HepG2 (cell line): Measurements from ENCODE around the gene FAH. TPM values are rescaled to one million over a fixed set of nuclear protein-coding genes. Genes with fewer than 3 reads are reported as not detected.

Source experiments
- ATAC-seq: fragments of 200-7000 bp; cut with Tn5 transposase; 3 replicates; pipeline ENCODE4 v1.9.1; 2020; ENCODE audit warnings: mild to moderate bottlenecking, moderate library complexity
- BruUV-seq: library from RNA; stranded (reverse); fragments of 400-500 nt; replicated peaks from 2 replicates; lab custom pipeline; 2021; lab: Mats Ljungman, UMichigan
- CTCF ChIA-PET: fragments of 300-600 bp; formaldehyde crosslinking; extraction: SDS; loops from one replicate; lab custom pipeline; 2021; ENCODE audit warnings: low total read pairs, inconsistent platforms, low intra/inter-chr PET ratio; lab: Yijun Ruan, JAX
- POLR2A ChIA-PET: fragments of 350-600 bp; sonication (Branson Sonifier 250); formaldehyde crosslinking; loops from one replicate; lab custom pipeline; 2020; ENCODE audit warnings: antibody characterized with exemption, inconsistent platforms; lab: Yijun Ruan, JAX
- DNase-seq: peaks from one replicate; pipeline ENCODE4 v3.0.0-alpha.2; 2015; ENCODE audit warnings: low spot score
- FAIRE-seq: peaks from 3 replicates; lab custom pipeline; 2011; peaks lifted over from hg19 to GRCh38; lab: Jason Lieb, UNC
- H2AFZ ChIP-seq: one replicate; pipeline ENCODE4 v1.6.1; 2011; ENCODE audit warnings: low read length, inconsistent platforms
- H3K27ac ChIP-seq: fragments of 300-600 bp; 3 replicates; pipeline ENCODE4 v1.8.0; 2011; ENCODE audit warnings: mixed run types, mild to moderate bottlenecking, mixed read lengths, low read length, inconsistent platforms; ENCODE audit not compliant: insufficient read depth; ENCODE audit errors: extremely low read length
- H3K27me3 ChIP-seq, 2 experiments: fragments of 200-600 bp in 1 of 2; 2 replicates in 1 of 2; 3 replicates in 1 of 2; pipeline versions ENCODE4 v1.6.0 to v1.8.0; 2011; ENCODE audit warnings: low read length in 2 of 2, mild to moderate bottlenecking in 2 of 2, moderate library complexity in 2 of 2, inconsistent platforms in 1 of 2; ENCODE audit not compliant: insufficient read depth in 2 of 2, control insufficient read depth in 1 of 2
- H3K36me3 ChIP-seq, 2 experiments: fragments of 200-600 bp in 1 of 2; replicated peaks in 1 of 2; 2 replicates in 1 of 2; 3 replicates in 1 of 2; pipeline versions ENCODE4 v1.5.1 to v1.8.0; 2011; ENCODE audit warnings: low read length in 2 of 2, inconsistent platforms in 1 of 2; ENCODE audit not compliant: insufficient read depth in 2 of 2, control insufficient read depth in 1 of 2
- H3K4me1 ChIP-seq: 2 replicates; pipeline ENCODE4 v1.5.1; 2012; ENCODE audit warnings: low read length, inconsistent platforms; ENCODE audit not compliant: insufficient read depth
- H3K4me2 ChIP-seq: 2 replicates; pipeline ENCODE4 v1.6.0; 2011; ENCODE audit warnings: low read depth, low read length, inconsistent platforms
- H3K4me3 ChIP-seq, 3 experiments: fragments of 200-600 bp in 1 of 3; sonication (generic), shearing (Covaris generic) in 1 of 3; replicated peaks in 1 of 3; 2 replicates each; pipeline ENCODE4 v1.5.1; 2011 to 2016; ENCODE audit warnings: low read length in 3 of 3, inconsistent platforms in 2 of 3, low read depth in 2 of 3, mild to moderate bottlenecking in 2 of 3, control low read depth in 1 of 3, mixed read lengths in 1 of 3; ENCODE audit not compliant: insufficient read depth in 1 of 3
- H3K79me2 ChIP-seq: one replicate; pipeline ENCODE4 v1.6.1; 2011; ENCODE audit warnings: low read length, inconsistent platforms; ENCODE audit not compliant: insufficient read depth
- H3K9ac ChIP-seq: 2 replicates; pipeline ENCODE4 v1.6.0; 2011; ENCODE audit warnings: mild to moderate bottlenecking, low read depth, low read length, inconsistent platforms; ENCODE audit not compliant: insufficient read depth
- H3K9me3 ChIP-seq: 2 replicates; pipeline ENCODE4 v1.5.1; 2012; ENCODE audit warnings: mild to moderate bottlenecking, low read length
- H4K20me1 ChIP-seq: 2 replicates; pipeline ENCODE4 v1.6.0; 2011; ENCODE audit warnings: inconsistent platforms, mild to moderate bottlenecking, low read length, moderate library complexity; ENCODE audit not compliant: insufficient read depth
- BRD4 ChIP-seq: sonication (generic); formaldehyde crosslinking; IDR thresholded peaks from 2 replicates; pipeline ENCODE4 v1.4.0; 2020; ENCODE audit warnings: missing genetic modification reagents
- FOXM1 ChIP-seq: sonication (generic); formaldehyde crosslinking; IDR thresholded peaks from 2 replicates; pipeline ENCODE4 v1.5.0; 2020; ENCODE audit warnings: missing genetic modification reagents
- GATAD2A ChIP-seq: IDR thresholded peaks from 2 replicates; pipeline ENCODE4 v1.6.1; 2016
- POLR2A ChIP-seq, 2 experiments: IDR thresholded peaks; 2 replicates each; pipeline ENCODE4 v1.6.1; 2011; ENCODE audit warnings: low read depth in 2 of 2, low read length in 2 of 2, mild to moderate bottlenecking in 1 of 2, moderate library complexity in 1 of 2; ENCODE audit not compliant: insufficient read depth in 1 of 2
- TCF7L2 ChIP-seq: IDR thresholded peaks from 2 replicates; pipeline ENCODE4 v1.6.1; 2011; ENCODE audit warnings: mild to moderate bottlenecking, low read depth, low read length, moderate library complexity
- ZNF20 ChIP-seq: sonication (generic); formaldehyde crosslinking; IDR thresholded peaks from 2 replicates; pipeline ENCODE4 v1.4.0; 2020; ENCODE audit warnings: mild to moderate bottlenecking, moderate library complexity, missing genetic modification reagents
- ZNF570 ChIP-seq: sonication (generic); formaldehyde crosslinking; IDR thresholded peaks from 2 replicates; pipeline ENCODE4 v1.4.0; 2020; ENCODE audit warnings: mild to moderate bottlenecking, missing genetic modification reagents, borderline replicate concordance
- WGBS: methylation state at CpG from one replicate; pipeline ENCODE4 v1.1.6; 2017; ENCODE audit warnings: low lambda C conversion rate; 5-methylcytosine and 5-hydroxymethylcytosine counted together
- in situ Hi-C: cut with HindIII; loops from 2 replicates; pipeline ENCODE4 v1.10.0; 2017; ENCODE audit warnings: low pct_unique_long_range_greater_than_20kb; ENCODE audit not compliant: extremely low pct_ligation_motif_present
- intact Hi-C: fragments of 100-400 bp; cut with micrococcal nuclease; formaldehyde crosslinking; loops from one replicate; pipeline ENCODE4 v1.10.0; 2022; ENCODE audit not compliant: unreplicated experiment
- polyA plus RNA-seq, 8 experiments: library from polyadenylated mRNA; depleted of rRNA in 3 of 8; stranded (reverse) in 7 of 8; unstranded in 1 of 8; fragments of >200 nt; fragmentation: Illumina TruSeq in 4 of 8; extraction: Trizol in 4 of 8; gene quantifications; 2 replicates each; pipeline versions ENCODE4 v1.2.1 to v1.2.3, GENCODE V29; 2011 to 2016; ENCODE audit warnings: low read depth in 4 of 8, missing spikeins in 1 of 8, mixed read lengths in 1 of 8; ENCODE audit not compliant: insufficient read depth in 1 of 8
- total RNA-seq, 5 experiments: library from RNA; depleted of rRNA; stranded (reverse); fragments of >200 nt; fragmentation: Illumina TruSeq; extraction: Trizol; gene quantifications; 2 replicates each; pipeline ENCODE4 v1.2.3, GENCODE V29; 2016; ENCODE audit warnings: low read depth in 1 of 5
- TF ChIP-seq, protein P1 (sequence below): sonication (generic); formaldehyde crosslinking; IDR thresholded peaks from 2 replicates; pipeline ENCODE4 v1.4.0; 2020; ENCODE audit warnings: missing genetic modification reagents
- TF ChIP-seq, protein P2 (sequence below): sonication (generic); formaldehyde crosslinking; IDR thresholded peaks from 2 replicates; pipeline ENCODE4 v1.5.0; 2020; ENCODE audit warnings: missing genetic modification reagents
- TF ChIP-seq, protein P3 (sequence below): sonication (generic); formaldehyde crosslinking; IDR thresholded peaks from 2 replicates; pipeline ENCODE4 v1.8.1; 2023; ENCODE audit warnings: missing genetic modification reagents, mild to moderate bottlenecking, borderline replicate concordance
- TF ChIP-seq, protein P4 (sequence below), 2 experiments: sonication (generic) in 1 of 2; formaldehyde crosslinking in 1 of 2; IDR thresholded peaks; 2 replicates each; pipeline versions ENCODE4 v1.4.0 to v1.6.1; 2016 to 2020; ENCODE audit warnings: borderline replicate concordance in 1 of 2, low read depth in 1 of 2, mild to moderate bottlenecking in 1 of 2, missing genetic modification reagents in 1 of 2

Gene FAH
- total and polyA plus RNA-seq, 2 of the 13 experiments (the other 11 are each of a cell fraction or from before 2014, with no cell fraction given), result 36.6 to 75.0 TPM

GRCh38 chr15:80176443-80176842 is 23.6 kb downstream of the FAH start:
- BruUV-seq, result no TSS peak
- TF ChIP-seq, protein P1, sequence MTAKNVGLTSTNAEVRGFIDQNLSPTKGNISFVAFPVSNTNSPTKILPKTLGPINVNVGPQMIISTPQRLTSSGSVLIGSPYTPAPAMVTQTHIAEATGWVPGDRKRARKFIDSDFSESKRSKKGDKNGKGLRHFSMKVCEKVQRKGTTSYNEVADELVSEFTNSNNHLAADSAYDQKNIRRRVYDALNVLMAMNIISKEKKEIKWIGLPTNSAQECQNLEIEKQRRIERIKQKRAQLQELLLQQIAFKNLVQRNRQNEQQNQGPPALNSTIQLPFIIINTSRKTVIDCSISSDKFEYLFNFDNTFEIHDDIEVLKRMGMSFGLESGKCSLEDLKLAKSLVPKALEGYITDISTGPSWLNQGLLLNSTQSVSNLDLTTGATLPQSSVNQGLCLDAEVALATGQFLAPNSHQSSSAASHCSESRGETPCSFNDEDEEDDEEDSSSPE, result no peak
- TF ChIP-seq, protein P2, sequence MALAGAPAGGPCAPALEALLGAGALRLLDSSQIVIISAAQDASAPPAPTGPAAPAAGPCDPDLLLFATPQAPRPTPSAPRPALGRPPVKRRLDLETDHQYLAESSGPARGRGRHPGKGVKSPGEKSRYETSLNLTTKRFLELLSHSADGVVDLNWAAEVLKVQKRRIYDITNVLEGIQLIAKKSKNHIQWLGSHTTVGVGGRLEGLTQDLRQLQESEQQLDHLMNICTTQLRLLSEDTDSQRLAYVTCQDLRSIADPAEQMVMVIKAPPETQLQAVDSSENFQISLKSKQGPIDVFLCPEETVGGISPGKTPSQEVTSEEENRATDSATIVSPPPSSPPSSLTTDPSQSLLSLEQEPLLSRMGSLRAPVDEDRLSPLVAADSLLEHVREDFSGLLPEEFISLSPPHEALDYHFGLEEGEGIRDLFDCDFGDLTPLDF, result no peak
- TF ChIP-seq, protein P3, sequence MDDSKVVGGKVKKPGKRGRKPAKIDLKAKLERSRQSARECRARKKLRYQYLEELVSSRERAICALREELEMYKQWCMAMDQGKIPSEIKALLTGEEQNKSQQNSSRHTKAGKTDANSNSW (CRISPR knock-in tag), result no peak
- TF ChIP-seq POLR2A (IDR thresholded peaks at IDR 0.05; ENCODE audit: insufficient read depth in 1 of 2, low read depth in 2 of 2, low read length in 2 of 2) (no peak), ZNF570 (CRISPR knock-in tag) (no peak), TCF7L2 (no peak), GATAD2A (CRISPR knock-in tag) (no peak), FOXM1 (CRISPR knock-in tag) (no peak), ZNF20 (no peak), BRD4 (no peak)
- TF ChIP-seq, protein P4, sequence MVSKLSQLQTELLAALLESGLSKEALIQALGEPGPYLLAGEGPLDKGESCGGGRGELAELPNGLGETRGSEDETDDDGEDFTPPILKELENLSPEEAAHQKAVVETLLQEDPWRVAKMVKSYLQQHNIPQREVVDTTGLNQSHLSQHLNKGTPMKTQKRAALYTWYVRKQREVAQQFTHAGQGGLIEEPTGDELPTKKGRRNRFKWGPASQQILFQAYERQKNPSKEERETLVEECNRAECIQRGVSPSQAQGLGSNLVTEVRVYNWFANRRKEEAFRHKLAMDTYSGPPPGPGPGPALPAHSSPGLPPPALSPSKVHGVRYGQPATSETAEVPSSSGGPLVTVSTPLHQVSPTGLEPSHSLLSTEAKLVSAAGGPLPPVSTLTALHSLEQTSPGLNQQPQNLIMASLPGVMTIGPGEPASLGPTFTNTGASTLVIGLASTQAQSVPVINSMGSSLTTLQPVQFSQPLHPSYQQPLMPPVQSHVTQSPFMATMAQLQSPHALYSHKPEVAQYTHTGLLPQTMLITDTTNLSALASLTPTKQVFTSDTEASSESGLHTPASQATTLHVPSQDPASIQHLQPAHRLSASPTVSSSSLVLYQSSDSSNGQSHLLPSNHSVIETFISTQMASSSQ (IDR thresholded peaks at IDR 0.05; ENCODE audit: low read depth), result no peak
- TF ChIP-seq, protein P4 (CRISPR knock-in tag; IDR thresholded peaks at IDR 0.05; ENCODE audit: borderline replicate concordance), result no peak
- ChIA-PET POLR2A (no interaction called here), CTCF (no interaction called here)
- Histone ChIP-seq H3K4me3 (no peak overlapping the region), H3K4me2 (no peak overlapping the region), H3K27me3 (no peaks in the 10 kb centered on the region; a peak in 1 of 5 replicates), H3K79me2 (no peaks in the 10 kb centered on the region), H3K9ac (no peak overlapping the region), H3K27ac (no peak overlapping the region), H3K4me1 (peaks cover 24% of the 10 kb centered on the region), H3K9me3 (no peaks in the 10 kb centered on the region), H4K20me1 (no peaks in the 10 kb centered on the region), H2AFZ (no peak overlapping the region), H3K36me3 (peaks cover 14 to 60% of the 10 kb centered on the region in 2 experiments; a peak in 4 of 5 replicates)
- in situ Hi-C loops, result no loop called here
- 90% methylated on average over 5 of the region's 6 CpGs for WGBS
- DNase-seq (no peak), FAIRE-seq (no peak), ATAC-seq (no peak)
- intact Hi-C loops, result no loop called here
